H9 (cell line): ENCODE results near the gene LIF. TPM values are rescaled to one million over a fixed set of nuclear protein-coding genes. Genes with fewer than 3 reads are reported as not detected.

Experiments
- DNase-seq: peaks from one replicate; pipeline ENCODE4 v3.0.0-alpha.2; 2017
- H2AFZ ChIP-seq: one replicate; pipeline ENCODE4 v1.6.1; 2013; ENCODE audit warnings: mild to moderate bottlenecking, low read length, control low read depth, moderate library complexity
- H2AK5ac ChIP-seq: 2 replicates; pipeline ENCODE4 v1.6.1; 2013; ENCODE audit warnings: low read length, control low read depth, mixed read lengths; ENCODE audit not compliant: insufficient read length
- H2BK120ac ChIP-seq: one replicate; pipeline ENCODE4 v1.6.1; 2013; ENCODE audit warnings: low read depth, mild to moderate bottlenecking, low read length, control low read depth, inconsistent platforms; ENCODE audit not compliant: poor library complexity, severe bottlenecking
- H2BK12ac ChIP-seq: 2 replicates; pipeline ENCODE4 v1.6.1; 2013; ENCODE audit warnings: low read length, control low read depth, mixed read lengths, low read depth; ENCODE audit not compliant: insufficient read length
- H2BK15ac ChIP-seq: 2 replicates; pipeline ENCODE4 v1.6.1; 2013; ENCODE audit warnings: low read depth, low read length, control low read depth
- H2BK20ac ChIP-seq: one replicate; pipeline ENCODE4 v1.6.1; 2013; ENCODE audit warnings: low read depth, mild to moderate bottlenecking, low read length, control low read depth, inconsistent platforms; ENCODE audit not compliant: poor library complexity, severe bottlenecking
- H2BK5ac ChIP-seq: 2 replicates; pipeline ENCODE4 v1.6.1; 2013; ENCODE audit warnings: low read length, control low read depth, mixed read lengths; ENCODE audit not compliant: insufficient read length
- H3K14ac ChIP-seq: 2 replicates; pipeline ENCODE4 v1.6.1; 2013; ENCODE audit warnings: low read length, control low read depth; ENCODE audit not compliant: insufficient read depth
- H3K18ac ChIP-seq: 2 replicates; pipeline ENCODE4 v1.6.1; 2013; ENCODE audit warnings: low read depth, mild to moderate bottlenecking, mixed read lengths, low read length, control low read depth; ENCODE audit not compliant: insufficient read length
- H3K23ac ChIP-seq: 2 replicates; pipeline ENCODE4 v1.6.1; 2013; ENCODE audit warnings: low read length, control low read depth, mixed read lengths, low read depth; ENCODE audit not compliant: insufficient read length
- H3K23me2 ChIP-seq: 2 replicates; pipeline ENCODE4 v1.6.1; 2013; ENCODE audit warnings: low read depth, mild to moderate bottlenecking, mixed read lengths, low read length, control low read depth; ENCODE audit not compliant: insufficient read length, poor library complexity, severe bottlenecking
- H3K27ac ChIP-seq: 2 replicates; pipeline ENCODE4 v1.5.1; 2013; ENCODE audit warnings: low read length, control low read depth, mixed read lengths, low read depth; ENCODE audit not compliant: insufficient read length
- H3K27me3 ChIP-seq: 2 replicates; pipeline ENCODE4 v1.6.1; 2013; ENCODE audit warnings: low read length, control low read depth, inconsistent platforms; ENCODE audit not compliant: insufficient read depth
- H3K4ac ChIP-seq: 2 replicates; pipeline ENCODE4 v1.6.1; 2013; ENCODE audit warnings: low read depth, mild to moderate bottlenecking, control low read depth, inconsistent platforms, low read length, moderate library complexity
- H3K4me1 ChIP-seq: 2 replicates; pipeline ENCODE4 v1.6.1; 2013; ENCODE audit warnings: low read length, control low read depth, inconsistent platforms; ENCODE audit not compliant: insufficient read depth
- H3K4me2 ChIP-seq: 2 replicates; pipeline ENCODE4 v1.6.1; 2013; ENCODE audit warnings: low read length, control low read depth, mixed read lengths; ENCODE audit not compliant: insufficient read length, insufficient read depth
- H3K56ac ChIP-seq: 2 replicates; pipeline ENCODE4 v1.6.1; 2013; ENCODE audit warnings: low read depth, mild to moderate bottlenecking, mixed read lengths, low read length, control low read depth; ENCODE audit not compliant: insufficient read length
- H3K79me1 ChIP-seq: 2 replicates; pipeline ENCODE4 v1.6.1; 2013; ENCODE audit warnings: low read depth, mild to moderate bottlenecking, moderate library complexity, low read length, control low read depth, inconsistent platforms; ENCODE audit not compliant: insufficient read depth, poor library complexity, severe bottlenecking
- H3K79me2 ChIP-seq: 2 replicates; pipeline ENCODE4 v1.6.1; 2013; ENCODE audit warnings: low read length, control low read depth, inconsistent platforms; ENCODE audit not compliant: insufficient read depth
- H3K9ac ChIP-seq: 2 replicates; pipeline ENCODE4 v1.6.1; 2013; ENCODE audit warnings: low read length, control low read depth, mixed read lengths; ENCODE audit not compliant: insufficient read length; ENCODE audit errors: extremely low read depth
- H3K9me3 ChIP-seq: one replicate; pipeline ENCODE4 v1.6.1; 2013; ENCODE audit warnings: low read depth, low read length, inconsistent platforms; ENCODE audit not compliant: control insufficient read depth
- H3T11ph ChIP-seq: one replicate; pipeline ENCODE4 v1.6.1; 2013; ENCODE audit warnings: mild to moderate bottlenecking, low read length, control low read depth, inconsistent platforms
- H4K20me1 ChIP-seq: one replicate; pipeline ENCODE4 v1.6.1; 2013; ENCODE audit not compliant: control insufficient read depth, insufficient read length, insufficient read depth
- H4K5ac ChIP-seq: 2 replicates; pipeline ENCODE4 v1.6.1; 2013; ENCODE audit warnings: low read depth, mild to moderate bottlenecking, mixed read lengths, low read length, control low read depth; ENCODE audit not compliant: insufficient read length
- H4K8ac ChIP-seq: replicated peaks from 2 replicates; pipeline ENCODE4 v1.6.1; 2013; ENCODE audit warnings: low read length, control low read depth, mixed read lengths, low read depth; ENCODE audit not compliant: insufficient read length
- H4K91ac ChIP-seq: 2 replicates; pipeline ENCODE4 v1.6.1; 2013; ENCODE audit warnings: low read depth, mild to moderate bottlenecking, moderate library complexity, mixed read lengths, low read length, control low read depth; ENCODE audit not compliant: insufficient read length
- H3K27ac Mint-ChIP-seq, 3 experiments: 2 replicates in 2 of 3; 3 replicates in 1 of 3; pipeline ENCODE4 v1.8.0; 2020 to 2021; ENCODE audit warnings: mixed read lengths in 3 of 3, mild to moderate bottlenecking in 1 of 3, moderate library complexity in 1 of 3
- H3K27me3 Mint-ChIP-seq: 2 replicates; pipeline ENCODE4 v1.8.0; 2021; ENCODE audit warnings: low read depth, mild to moderate bottlenecking, moderate library complexity, mixed read lengths
- H3K36me3 Mint-ChIP-seq, 3 experiments: 2 replicates in 2 of 3; 3 replicates in 1 of 3; pipeline ENCODE4 v1.8.0; 2020 to 2021; ENCODE audit warnings: low read depth in 3 of 3, mixed read lengths in 3 of 3; ENCODE audit not compliant: insufficient read depth in 1 of 3
- H3K4me1 Mint-ChIP-seq, 2 experiments: 2 replicates each; pipeline ENCODE4 v1.8.0; 2020; ENCODE audit warnings: mixed read lengths in 2 of 2
- H3K4me3 Mint-ChIP-seq, 2 experiments: 2 replicates in 1 of 2; 3 replicates in 1 of 2; pipeline ENCODE4 v1.8.0; 2020 to 2021; ENCODE audit warnings: mild to moderate bottlenecking in 2 of 2, mixed read lengths in 2 of 2, moderate library complexity in 1 of 2
- H3K9me3 Mint-ChIP-seq, 2 experiments: 2 replicates in 1 of 2; 3 replicates in 1 of 2; pipeline ENCODE4 v1.8.0; 2020; ENCODE audit warnings: mild to moderate bottlenecking in 2 of 2, mixed read lengths in 2 of 2, moderate library complexity in 1 of 2
- WGBS: extraction: QIAGEN DNeasy Blood & Tissue Kit; methylation state at CpG from one replicate; pipeline ENCODE4 v1.1.7; 2013; ENCODE audit warnings: missing lambda C conversion rate, low lambda C conversion rate, mixed read lengths; ENCODE audit not compliant: insufficient read length; ENCODE audit errors: extremely low coverage; 5-methylcytosine and 5-hydroxymethylcytosine counted together
- total RNA-seq: library from RNA; stranded (reverse); gene quantifications from 2 replicates; pipeline ENCODE4 v1.2.1, GENCODE V29; 2021
- TF ChIP-seq, protein P1 (sequence below): fragments of 200-600 bp; sonication (generic); conservative IDR thresholded peaks from 3 replicates; pipeline ENCODE4 v1.8.0; 2021; ENCODE audit warnings: antibody characterized with exemption, mild to moderate bottlenecking

Gene LIF
- total RNA-seq, 1 experiment from 2014 or later, result 6.1 TPM

DNA sequence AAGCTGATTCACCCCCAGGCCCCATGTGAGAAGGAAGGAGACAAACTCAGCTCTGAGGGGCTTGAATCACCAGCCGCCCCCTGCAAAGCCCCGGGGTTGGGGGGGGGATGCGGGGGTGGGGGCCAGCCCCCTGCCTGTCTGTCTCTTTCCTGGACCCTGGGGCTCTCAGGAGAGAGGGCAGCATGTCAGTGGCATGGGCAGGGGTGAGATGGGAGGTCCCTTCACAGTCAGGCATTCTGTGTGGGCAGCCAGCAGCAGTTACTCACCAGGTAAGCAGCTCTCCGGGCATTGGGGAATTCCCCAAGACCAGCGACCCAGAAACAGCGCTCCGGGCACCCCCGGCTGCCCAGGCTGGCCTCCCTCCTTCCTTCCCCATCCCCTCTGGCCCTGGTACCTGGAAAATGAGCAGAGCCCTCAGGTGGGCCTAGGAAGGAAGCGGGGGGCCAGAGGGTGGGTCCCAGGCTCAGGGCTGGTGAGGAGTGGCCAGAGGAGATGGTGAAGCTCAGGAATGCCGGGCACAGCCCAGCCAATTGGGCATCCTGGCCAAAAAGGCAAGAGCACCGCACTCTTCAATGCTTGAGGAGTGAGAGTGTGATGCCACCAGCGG, 4.2 kb upstream of the LIF start:
- no peak overlapping the region for H4K5ac ChIP-seq
- no peaks in the 10 kb centered on the region for H4K20me1 ChIP-seq
- no peaks in the 10 kb centered on the region for H3K27me3 ChIP-seq
- Mint-ChIP-seq H3K4me1 (peaks cover 25 to 30% of the 10 kb centered on the region in 2 experiments), H3K27me3 (peaks cover 9% of the 10 kb centered on the region), H3K9me3 (no peaks in the 10 kb centered on the region), H3K4me3 (no peak overlapping the region), H3K36me3 (no peaks in the 10 kb centered on the region; a peak in 1 of 7 replicates), H3K27ac (no peak overlapping the region)
- TF ChIP-seq, protein P1, sequence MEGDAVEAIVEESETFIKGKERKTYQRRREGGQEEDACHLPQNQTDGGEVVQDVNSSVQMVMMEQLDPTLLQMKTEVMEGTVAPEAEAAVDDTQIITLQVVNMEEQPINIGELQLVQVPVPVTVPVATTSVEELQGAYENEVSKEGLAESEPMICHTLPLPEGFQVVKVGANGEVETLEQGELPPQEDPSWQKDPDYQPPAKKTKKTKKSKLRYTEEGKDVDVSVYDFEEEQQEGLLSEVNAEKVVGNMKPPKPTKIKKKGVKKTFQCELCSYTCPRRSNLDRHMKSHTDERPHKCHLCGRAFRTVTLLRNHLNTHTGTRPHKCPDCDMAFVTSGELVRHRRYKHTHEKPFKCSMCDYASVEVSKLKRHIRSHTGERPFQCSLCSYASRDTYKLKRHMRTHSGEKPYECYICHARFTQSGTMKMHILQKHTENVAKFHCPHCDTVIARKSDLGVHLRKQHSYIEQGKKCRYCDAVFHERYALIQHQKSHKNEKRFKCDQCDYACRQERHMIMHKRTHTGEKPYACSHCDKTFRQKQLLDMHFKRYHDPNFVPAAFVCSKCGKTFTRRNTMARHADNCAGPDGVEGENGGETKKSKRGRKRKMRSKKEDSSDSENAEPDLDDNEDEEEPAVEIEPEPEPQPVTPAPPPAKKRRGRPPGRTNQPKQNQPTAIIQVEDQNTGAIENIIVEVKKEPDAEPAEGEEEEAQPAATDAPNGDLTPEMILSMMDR, result no peak
- H2BK5ac ChIP-seq, result no peak overlapping the region
- H3K23me2 ChIP-seq, result peaks cover 5% of the 10 kb centered on the region
- no peak overlapping the region for H4K91ac ChIP-seq
- H3K4ac ChIP-seq, result no peak overlapping the region
- no peak overlapping the region; the same call in 1 of the 2 replicates for H3K14ac ChIP-seq
- H2AK5ac ChIP-seq, result no peak overlapping the region
- no CpG with 5 or more reads among the region's 12 CpGs for WGBS
- no peak overlapping the region for H2AFZ ChIP-seq
- no peak overlapping the region for H2BK15ac ChIP-seq
- no peak overlapping the region for H2BK12ac ChIP-seq
- H3K9ac ChIP-seq, result no peak overlapping the region
- no peaks in the 10 kb centered on the region for H3K9me3 ChIP-seq
- no peak overlapping the region for H3K18ac ChIP-seq
- no peak overlapping the region for H2BK20ac ChIP-seq
- DNase-seq, result no peak
- no peak overlapping the region for H2BK120ac ChIP-seq
- no peaks in the 10 kb centered on the region for H3K79me1 ChIP-seq
- no peak overlapping the region for H3K27ac ChIP-seq
- no peaks in the 10 kb centered on the region for H3K79me2 ChIP-seq
- no peak overlapping the region for H3K23ac ChIP-seq
- H4K8ac ChIP-seq, result no peak overlapping the region
- H3K56ac ChIP-seq, result no peak overlapping the region
- no peak overlapping the region for H3K4me2 ChIP-seq
- H3T11ph ChIP-seq, result no peak overlapping the region
- peaks cover 3% of the 10 kb centered on the region; the same call in 1 of the 2 replicates for H3K4me1 ChIP-seq
